Thyroid gland (tissue), 4 donors: ENCODE measurements around the gene UQCRFS1. TPM values are rescaled to one million over a fixed set of nuclear protein-coding genes. Genes with fewer than 3 reads are reported as not detected.
"Not testable (repeated sequence)": the region's sequence is repeated elsewhere in the genome, so short reads cannot be mapped to it uniquely, and the experiment has no call there.

Experiments
- DNase-seq, 2 donors: peaks; one replicate each; pipeline ENCODE4 v3.0.0-alpha.2; 2019
- H3K27ac ChIP-seq, 3 donors: fragments of 200-600 bp; sonication (generic); 1 replicate in 2 of 3; 2 replicates in 1 of 3; pipeline ENCODE4 v1.5.1; 2016 to 2019; ENCODE audit warnings: mild to moderate bottlenecking in 1 of 3, moderate library complexity in 1 of 3
- H3K27me3 ChIP-seq: fragments of 200-600 bp; sonication (generic); one replicate; pipeline ENCODE4 v1.5.1; 2019
- H3K36me3 ChIP-seq, 2 donors: fragments of 200-600 bp; sonication (generic); one replicate each; pipeline ENCODE4 v1.5.1; 2016 to 2019
- H3K4me1 ChIP-seq, 2 donors: fragments of 200-600 bp; sonication (generic); one replicate each; pipeline ENCODE4 v1.5.1; 2017 to 2019
- H3K4me3 ChIP-seq, 3 donors: fragments of 200-600 bp; sonication (generic); replicated peaks in 1 of 3; 1 replicate in 2 of 3; 2 replicates in 1 of 3; pipeline ENCODE4 v1.5.1; 2016; ENCODE audit warnings: mild to moderate bottlenecking in 1 of 3
- H3K9me3 ChIP-seq: fragments of 200-600 bp; sonication (generic); one replicate; pipeline ENCODE4 v1.5.1; 2017
- POLR2A ChIP-seq, 2 donors: fragments of 450-650 bp; IDR thresholded peaks; one replicate each; pipeline ENCODE4 v1.6.1; 2017; ENCODE audit warnings: antibody characterized with exemption in 2 of 2, mild to moderate bottlenecking in 2 of 2, moderate library complexity in 1 of 2
- WGBS, 2 donors: methylation state at CpG; one replicate each; pipeline ENCODE4 v1.1.5; 2017; 5-methylcytosine and 5-hydroxymethylcytosine counted together
- intact Hi-C: fragments of 100-400 bp; cut with DNase I; formaldehyde crosslinking; loops from one replicate; pipeline ENCODE4 v1.15.1; 2023
- total RNA-seq, 4 donors: library from RNA; depleted of rRNA; stranded (reverse); fragments of >200 nt; gene quantifications; one replicate each; pipeline ENCODE4 v1.2.3, GENCODE V29; 2016
- TF ChIP-seq, protein P1 (sequence below), 6 experiments: fragments of 200-600 bp in 3 of 6; fragments of 450-650 bp in 3 of 6; sonication (generic) in 3 of 6; IDR thresholded peaks; one replicate each; pipeline ENCODE4 v1.5.1; 2016 to 2019; ENCODE audit warnings: antibody characterized with exemption in 6 of 6, mild to moderate bottlenecking in 2 of 6, inconsistent platforms in 1 of 6, moderate library complexity in 1 of 6

Gene UQCRFS1
- total RNA-seq, 4 donors from 2014 or later = 19.9 to 49.0 (median 31.9) TPM

DNA sequence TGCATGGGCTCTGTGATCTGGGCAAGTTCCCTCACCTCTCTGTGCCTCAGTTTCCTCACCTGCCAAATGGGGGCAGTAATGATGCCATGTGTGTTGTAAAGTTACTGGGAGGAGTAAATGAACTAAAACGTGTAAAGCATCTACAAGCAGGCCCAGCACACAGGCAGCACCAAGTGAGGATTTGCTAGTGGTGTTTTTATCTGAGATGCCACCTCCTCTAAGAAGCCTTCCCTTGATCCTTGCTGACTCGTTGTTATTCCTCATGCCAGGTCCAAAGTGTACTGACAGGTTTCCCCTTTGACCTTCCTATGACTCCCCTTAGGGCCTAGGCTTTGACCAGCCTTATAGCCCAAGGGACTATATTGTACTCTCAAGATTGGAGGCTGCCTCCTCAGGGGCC, 1.5 kb upstream of the UQCRFS1 start:
- H3K27ac ChIP-seq = no peak overlapping the region
- 67 to 71% methylated on average over 2 of the region's 2 CpGs for WGBS, 2 donors
- H3K27me3 ChIP-seq = no peaks in the 10 kb centered on the region
- no peak overlapping the region for H3K4me3 ChIP-seq
- no peak for TF ChIP-seq POLR2A (IDR thresholded peaks at IDR 0.05)
- TF ChIP-seq, protein P1, sequence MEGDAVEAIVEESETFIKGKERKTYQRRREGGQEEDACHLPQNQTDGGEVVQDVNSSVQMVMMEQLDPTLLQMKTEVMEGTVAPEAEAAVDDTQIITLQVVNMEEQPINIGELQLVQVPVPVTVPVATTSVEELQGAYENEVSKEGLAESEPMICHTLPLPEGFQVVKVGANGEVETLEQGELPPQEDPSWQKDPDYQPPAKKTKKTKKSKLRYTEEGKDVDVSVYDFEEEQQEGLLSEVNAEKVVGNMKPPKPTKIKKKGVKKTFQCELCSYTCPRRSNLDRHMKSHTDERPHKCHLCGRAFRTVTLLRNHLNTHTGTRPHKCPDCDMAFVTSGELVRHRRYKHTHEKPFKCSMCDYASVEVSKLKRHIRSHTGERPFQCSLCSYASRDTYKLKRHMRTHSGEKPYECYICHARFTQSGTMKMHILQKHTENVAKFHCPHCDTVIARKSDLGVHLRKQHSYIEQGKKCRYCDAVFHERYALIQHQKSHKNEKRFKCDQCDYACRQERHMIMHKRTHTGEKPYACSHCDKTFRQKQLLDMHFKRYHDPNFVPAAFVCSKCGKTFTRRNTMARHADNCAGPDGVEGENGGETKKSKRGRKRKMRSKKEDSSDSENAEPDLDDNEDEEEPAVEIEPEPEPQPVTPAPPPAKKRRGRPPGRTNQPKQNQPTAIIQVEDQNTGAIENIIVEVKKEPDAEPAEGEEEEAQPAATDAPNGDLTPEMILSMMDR (IDR thresholded peaks at IDR 0.05) = no peak
- no peaks in the 10 kb centered on the region for H3K9me3 ChIP-seq
- no peaks in the 10 kb centered on the region for H3K36me3 ChIP-seq
- peaks cover 5 to 7% of the 10 kb centered on the region in 2 donors for H3K4me1 ChIP-seq
- no peak for DNase-seq
- intact Hi-C loops = no loop called here

DNA sequence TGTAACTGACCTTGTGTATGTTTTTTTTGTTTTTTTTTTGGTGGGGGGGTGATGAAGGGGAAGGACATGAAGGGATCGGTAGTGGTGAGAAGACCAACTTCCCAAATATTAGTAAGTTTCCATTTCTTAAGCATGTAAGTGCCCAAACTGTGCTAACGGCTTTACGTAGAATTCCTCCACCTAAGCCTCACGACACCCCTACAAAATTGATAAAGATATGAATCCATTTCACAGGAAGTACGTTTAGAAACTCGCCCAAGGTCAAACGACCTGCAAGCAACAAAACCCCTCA, 649 bp downstream of the UQCRFS1 start:
- peaks cover 5 to 9% of the 10 kb centered on the region in 2 donors for H3K4me1 ChIP-seq
- TF ChIP-seq POLR2A (IDR thresholded peaks at IDR 0.05) = no peak
- TF ChIP-seq, protein P1 (IDR thresholded peaks at IDR 0.05) = no peak
- no peak for DNase-seq
- no peaks in the 10 kb centered on the region for H3K27me3 ChIP-seq
- peak overlapping the region; percentile 80 to 89 (median 88) for H3K27ac ChIP-seq
- no peaks in the 10 kb centered on the region for H3K36me3 ChIP-seq
- intact Hi-C loops = no loop called here
- WGBS, 2 donors = 1% methylated on average over 7 of the region's 7 CpGs
- H3K9me3 ChIP-seq = no peaks in the 10 kb centered on the region
- peak overlapping the region; percentile 45 to 100 (median 73) for H3K4me3 ChIP-seq

DNA sequence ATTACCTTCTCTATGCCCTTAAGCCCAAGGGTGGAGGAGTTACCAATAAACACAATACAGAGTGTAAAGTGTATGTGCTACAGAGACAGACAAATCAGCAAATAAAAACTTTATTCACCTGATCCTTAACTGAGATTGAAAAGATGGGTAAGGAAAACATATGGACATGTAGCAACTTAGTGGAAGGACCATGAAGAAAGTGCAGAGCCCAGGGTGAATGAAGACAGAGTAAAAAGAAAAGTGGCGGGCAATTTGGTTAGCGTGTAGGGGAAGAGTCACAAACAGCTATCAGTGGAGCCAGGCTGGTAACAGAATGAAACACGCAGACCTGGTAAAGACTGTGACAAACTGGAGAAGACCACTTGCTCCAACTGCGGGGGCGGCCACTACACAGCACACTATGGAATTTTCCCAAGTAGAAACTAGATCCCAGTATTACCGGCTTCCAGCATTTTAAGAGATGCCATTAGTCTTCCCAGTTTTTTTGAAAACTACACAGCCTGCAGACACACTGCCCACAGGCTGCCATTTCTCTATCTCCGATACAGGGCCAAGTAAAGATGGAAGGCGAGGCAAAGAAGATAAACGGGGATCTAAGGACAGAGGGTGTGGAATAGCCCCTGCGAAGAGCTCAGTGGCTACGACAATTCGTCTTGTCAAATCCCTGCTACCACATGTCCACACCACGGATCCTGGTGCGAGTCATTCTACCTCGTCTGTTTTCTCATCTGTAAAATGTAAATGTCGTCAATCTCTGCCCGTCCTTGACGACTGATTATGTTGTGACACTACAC, 1.2 kb downstream of the UQCRFS1 start:
- intact Hi-C loops = no loop called here
- 37 to 38% methylated on average over 18 of the region's 18 CpGs for whole genome bisulfite sequencing, 2 donors
- H3K27ac ChIP-seq = peak overlapping the region in 1 of 3 donors; percentile 88
- no peaks in the 10 kb centered on the region for H3K36me3 ChIP-seq
- TF ChIP-seq POLR2A (IDR thresholded peaks at IDR 0.05) = no peak
- H3K9me3 ChIP-seq = no peaks in the 10 kb centered on the region
- H3K4me1 ChIP-seq = peaks cover 5 to 9% of the 10 kb centered on the region in 2 donors
- DNase-seq = no peak
- no peaks in the 10 kb centered on the region for H3K27me3 ChIP-seq
- H3K4me3 ChIP-seq = peak overlapping the region; percentile 45 to 100 (median 73)

DNA sequence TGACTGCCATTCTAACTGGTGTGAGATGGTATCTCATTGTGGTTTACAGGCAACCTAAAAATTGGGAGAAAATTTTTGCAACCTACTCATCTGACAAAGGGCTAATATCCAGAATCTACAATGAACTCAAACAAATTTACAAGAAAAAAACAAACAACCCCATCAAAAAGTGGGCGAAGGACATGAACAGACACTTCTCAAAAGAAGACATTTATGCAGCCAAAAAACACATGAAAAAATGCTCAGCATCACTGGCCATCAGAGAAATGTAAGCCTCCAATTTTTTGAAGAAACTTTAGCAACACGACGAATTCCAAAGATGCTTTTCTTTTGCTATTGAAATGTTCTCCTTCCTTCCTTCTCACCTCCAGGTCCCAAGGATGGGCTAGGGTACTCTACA, 1.9 kb downstream of the UQCRFS1 start:
- WGBS, 2 donors = 95 to 98% methylated on average over 3 of the region's 3 CpGs
- not testable (repeated sequence) for H3K4me3 ChIP-seq

DNA sequence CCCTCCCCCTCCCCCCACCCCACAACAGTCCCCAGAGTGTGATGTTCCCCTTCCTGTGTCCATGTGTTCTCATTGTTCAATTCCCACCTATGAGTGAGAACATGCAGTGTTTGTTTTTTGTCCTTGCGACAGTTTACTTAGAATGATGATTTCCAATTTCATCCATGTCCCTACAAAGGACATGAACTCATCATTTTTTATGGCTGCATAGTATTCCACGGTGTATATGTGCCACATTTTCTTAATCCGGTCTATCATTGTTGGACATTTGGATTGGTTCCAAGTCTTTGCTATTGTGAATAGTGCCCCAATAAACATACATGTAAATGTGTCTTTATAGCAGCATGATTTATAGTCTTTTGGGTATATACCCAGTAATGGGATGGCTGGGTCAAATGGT, 2.4 kb downstream of the UQCRFS1 start:
- H3K4me1 ChIP-seq, H3K9me3 ChIP-seq, DNase-seq, H3K4me3 ChIP-seq, H3K27me3 ChIP-seq, H3K36me3 ChIP-seq, H3K27ac ChIP-seq, intact Hi-C loops: not testable (repeated sequence)
- 95 to 96% methylated on average over 3 of the region's 3 CpGs for WGBS, 2 donors

More for the DNA sequence above, 1.9 kb downstream of the UQCRFS1 start:
- H3K27me3 ChIP-seq, H3K36me3 ChIP-seq, H3K27ac ChIP-seq, DNase-seq, intact Hi-C loops, H3K9me3 ChIP-seq, H3K4me1 ChIP-seq: not testable (repeated sequence)

DNA sequence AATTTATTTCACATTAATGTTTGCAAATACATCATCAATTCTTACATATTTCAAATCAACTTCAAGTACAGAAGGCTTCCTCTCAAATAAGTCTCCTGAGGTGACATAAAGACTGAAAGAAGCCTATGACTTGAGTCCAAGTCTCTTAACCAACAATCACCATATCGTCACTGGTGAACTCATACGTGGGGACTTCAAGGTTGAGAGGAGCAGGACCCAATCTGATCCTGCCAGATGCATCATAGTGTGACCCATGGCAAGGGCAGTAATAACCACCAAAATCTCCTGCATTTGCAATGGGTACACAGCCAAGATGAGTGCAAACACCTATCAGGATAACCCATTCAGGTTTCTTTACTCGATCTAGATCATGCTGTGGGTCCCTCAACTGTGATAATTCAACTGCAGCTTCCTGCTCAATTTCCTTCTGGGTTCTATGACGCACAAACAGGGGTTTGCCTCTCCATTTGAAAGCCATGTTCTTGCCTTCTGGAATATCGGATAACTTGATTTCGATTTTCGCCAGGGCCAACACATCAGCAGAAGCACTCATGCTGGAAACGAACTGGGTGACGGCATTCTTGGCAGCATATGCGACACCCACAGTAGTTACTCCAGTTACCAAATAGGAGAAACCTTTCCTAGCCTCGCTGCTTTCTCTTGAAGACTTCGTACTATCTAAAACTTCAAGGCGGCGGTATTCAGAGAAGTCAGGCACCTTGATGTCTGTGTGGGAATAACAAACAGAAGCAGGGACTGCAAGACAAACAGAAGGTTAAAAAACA, 5.4 kb downstream of the UQCRFS1 start:
- H3K9me3 ChIP-seq, H3K36me3 ChIP-seq, H3K27ac ChIP-seq, H3K4me3 ChIP-seq, intact Hi-C loops, H3K4me1 ChIP-seq, H3K27me3 ChIP-seq, DNase-seq: not testable (repeated sequence)
- 97 to 98% methylated on average over 14 of the region's 14 CpGs for WGBS, 2 donors

DNA sequence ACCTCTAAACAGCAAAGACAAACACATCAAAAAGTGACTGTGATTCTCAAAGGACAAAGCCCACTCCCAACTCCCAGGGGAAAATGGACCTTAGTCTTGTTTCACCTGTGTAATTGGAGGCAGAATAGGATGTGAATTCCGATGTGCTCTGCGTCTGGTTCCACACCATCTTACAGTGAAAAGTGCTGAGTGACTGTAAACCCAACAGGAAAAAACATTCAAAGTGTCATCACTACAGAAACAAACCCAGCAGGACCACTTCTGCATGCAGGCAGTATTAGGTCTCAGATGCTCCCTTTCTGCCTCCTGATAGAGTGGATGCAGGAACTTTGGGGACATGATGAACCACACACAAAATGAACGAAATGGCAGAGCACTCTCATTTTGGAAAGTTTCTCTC, 6.5 kb downstream of the UQCRFS1 start:
- Histone ChIP-seq H3K36me3 (peaks cover 0 to 6% of the 10 kb centered on the region in 2 donors), H3K27me3 (no peaks in the 10 kb centered on the region), H3K9me3 (no peaks in the 10 kb centered on the region), H3K27ac (no peak overlapping the region), H3K4me3 (no peak overlapping the region), H3K4me1 (peaks cover 0 to 9% of the 10 kb centered on the region in 2 donors)
- intact Hi-C loops = no loop called here
- 90 to 94% methylated on average over 3 of the region's 3 CpGs for WGBS, 2 donors
- TF ChIP-seq, protein P1 (IDR thresholded peaks at IDR 0.05) = no peak
- TF ChIP-seq POLR2A (IDR thresholded peaks at IDR 0.05) = no peak
- DNase-seq = no peak
